ENCODE data around the gene SKI.

Gene SKI

GRCh38 chr1:2270260-2271100 lies 42.4 kb downstream of the SKI start:
- peaks cover 51 to 52% of the 10 kb centered on the region in 2 donors for H3K4me1 ChIP-seq (ENCODE audit: control insufficient read depth in 2 of 2, insufficient read depth in 1 of 2, low read depth in 1 of 2, low read length in 2 of 2)
- no peak overlapping the region for H2AFZ ChIP-seq (ENCODE audit: low read length)
- peak overlapping the region; percentile 85 for H3K9ac ChIP-seq (ENCODE audit: low read depth, low read length, poor library complexity)

GRCh38 chr1:2271211-2271721 lies 43.1 kb downstream of the SKI start:
- Histone ChIP-seq H3K4me3 (ENCODE audit: low read length in 2 of 2) (peak overlapping the region in 1 of 2 donors; percentile 32), H2BK12ac (ENCODE audit: low read length) (no peak overlapping the region), H3K36me3 (replicated peaks in 1 of 2; ENCODE audit: control insufficient read depth in 2 of 2, insufficient read depth in 2 of 2, low read length in 2 of 2) (peaks cover 2% of the 10 kb centered on the region in 2 donors), H3K14ac (ENCODE audit: low read length) (no peak overlapping the region), H3K4me1 (ENCODE audit: control insufficient read depth in 2 of 2, insufficient read depth in 1 of 2, low read depth in 1 of 2, low read length in 2 of 2) (peaks cover 58% of the 10 kb centered on the region in 2 donors), H2AFZ (ENCODE audit: low read length) (no peak overlapping the region), H4K8ac (ENCODE audit: low read depth, low read length) (no peak overlapping the region), H2BK5ac (ENCODE audit: low read length) (peak overlapping the region; percentile 88), H2BK15ac (ENCODE audit: low read length) (peak overlapping the region; percentile 71), H3K23ac (ENCODE audit: low read depth, low read length, poor library complexity) (no peak overlapping the region), H3K27me3 (ENCODE audit: control insufficient read depth in 3 of 3, insufficient read depth in 3 of 3, low read depth in 1 of 3, low read length in 3 of 3) (no peaks in the 10 kb centered on the region), H3K27ac (replicated peaks; ENCODE audit: low read length) (peak overlapping the region; percentile 99), H2AK5ac (ENCODE audit: low read depth, low read length) (peak overlapping the region; percentile 85), H2BK120ac (ENCODE audit: low read depth, low read length) (peak overlapping the region; percentile 77), H3K18ac (ENCODE audit: low read length) (peak overlapping the region; percentile 95), H3K4me2 (ENCODE audit: insufficient read depth, low read length, poor library complexity, severe bottlenecking) (peak overlapping the region; percentile 56), H4K91ac (ENCODE audit: low read depth, low read length, poor library complexity) (no peak overlapping the region), H3K9ac (ENCODE audit: low read depth, low read length, poor library complexity) (no peak overlapping the region), H3K4ac (ENCODE audit: low read length) (no peak overlapping the region), H3K9me3 (replicated peaks in 1 of 2; ENCODE audit: control insufficient read depth in 2 of 2, insufficient read depth in 1 of 2, low read depth in 1 of 2, low read length in 2 of 2) (no peaks in the 10 kb centered on the region), H3K79me1 (ENCODE audit: low read depth, low read length) (peaks cover 51% of the 10 kb centered on the region)
- WGBS, 2 donors (ENCODE audit: extremely low coverage in 2 of 2, insufficient read length in 2 of 2, insufficient replicate concordance in 1 of 2): no CpG with 5 or more reads among the region's 25 CpGs
- peak; percentile 89 for DNase-seq (ENCODE audit: low spot score)

More at GRCh38 chr1:2270260-2271100, 42.4 kb downstream of the SKI start:
- H3K4me3 ChIP-seq (ENCODE audit: low read length in 2 of 2): peak overlapping the region in 1 of 2 donors; percentile 32
- H4K8ac ChIP-seq (ENCODE audit: low read depth, low read length): no peak overlapping the region
- H3K18ac ChIP-seq (ENCODE audit: low read length): peak overlapping the region; percentile 100
- WGBS, 2 donors (ENCODE audit: extremely low coverage in 2 of 2, insufficient read length in 2 of 2, insufficient replicate concordance in 1 of 2): no CpG with 5 or more reads among the region's 27 CpGs
- peak overlapping the region; percentile 56 for H3K4me2 ChIP-seq (ENCODE audit: insufficient read depth, low read length, poor library complexity, severe bottlenecking)
- peak overlapping the region; percentile 84 for H2BK5ac ChIP-seq (ENCODE audit: low read length)
- peak overlapping the region; percentile 97 for H2BK15ac ChIP-seq (ENCODE audit: low read length)
- peaks cover 2% of the 10 kb centered on the region in 2 donors for H3K36me3 ChIP-seq (replicated peaks in 1 of 2; ENCODE audit: control insufficient read depth in 2 of 2, insufficient read depth in 2 of 2, low read length in 2 of 2)
- peaks cover 49% of the 10 kb centered on the region for H3K79me1 ChIP-seq (ENCODE audit: low read depth, low read length)
- no peaks in the 10 kb centered on the region for H3K9me3 ChIP-seq (replicated peaks in 1 of 2; ENCODE audit: control insufficient read depth in 2 of 2, insufficient read depth in 1 of 2, low read depth in 1 of 2, low read length in 2 of 2)
- peak overlapping the region; percentile 89 for H3K23ac ChIP-seq (ENCODE audit: low read depth, low read length, poor library complexity)
- H2AK5ac ChIP-seq (ENCODE audit: low read depth, low read length): peak overlapping the region; percentile 98
- H3K4ac ChIP-seq (ENCODE audit: low read length): peak overlapping the region; percentile 91
- H2BK12ac ChIP-seq (ENCODE audit: low read length): peak overlapping the region; percentile 100
- H2BK120ac ChIP-seq (ENCODE audit: low read depth, low read length): peak overlapping the region; percentile 95
- peak overlapping the region; percentile 99 for H3K27ac ChIP-seq (replicated peaks; ENCODE audit: low read length)
- H4K91ac ChIP-seq (ENCODE audit: low read depth, low read length, poor library complexity): peak overlapping the region; percentile 98
- no peaks in the 10 kb centered on the region for H3K27me3 ChIP-seq (ENCODE audit: control insufficient read depth in 3 of 3, insufficient read depth in 3 of 3, low read depth in 1 of 3, low read length in 3 of 3)
- peak; percentile 83 for DNase-seq (ENCODE audit: low spot score)
- H3K14ac ChIP-seq (ENCODE audit: low read length): peak overlapping the region; percentile 97

DNA sequence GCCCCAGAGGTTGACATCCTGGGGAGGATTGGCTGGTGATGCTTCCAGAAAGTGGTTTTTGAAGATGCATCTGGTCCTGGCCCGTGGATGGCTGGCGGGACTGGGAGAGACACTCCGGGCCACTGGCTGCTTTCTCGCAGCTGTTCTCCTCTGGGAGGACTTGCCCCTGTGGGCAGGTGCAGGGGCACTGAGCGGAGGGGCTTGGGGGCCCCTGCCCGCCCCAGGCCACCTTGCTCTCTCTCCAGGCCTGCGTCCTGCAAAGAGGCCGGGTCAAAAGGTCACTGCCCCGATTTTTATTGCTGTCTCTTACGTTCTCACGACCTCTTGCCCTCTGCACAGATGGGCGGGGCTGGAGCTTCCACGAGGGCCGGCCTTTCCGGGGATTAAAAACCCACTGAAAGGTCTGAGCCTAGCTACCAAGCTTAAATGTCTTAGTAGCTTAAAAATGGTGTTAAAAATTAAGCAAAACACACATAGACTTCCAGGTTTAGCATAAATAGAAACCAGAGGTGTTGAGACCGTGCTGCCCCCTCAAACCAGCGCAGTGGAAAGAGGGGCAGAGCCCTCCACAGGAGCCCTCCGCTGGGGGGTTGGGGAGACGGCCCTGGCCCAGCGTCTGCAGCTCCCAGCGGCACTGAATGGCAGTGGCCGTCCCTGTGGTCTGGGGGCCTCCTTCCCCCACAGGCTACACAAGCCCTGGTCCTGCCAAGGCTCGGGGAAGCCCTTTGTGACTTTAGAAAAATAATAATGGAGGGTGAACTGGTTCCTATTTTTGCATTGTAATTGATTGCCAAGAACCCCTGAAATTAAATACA lies 43.9 kb downstream of the SKI start:
- Histone ChIP-seq H3K18ac (ENCODE audit: low read length) (peak overlapping the region; percentile 95), H3K27me3 (ENCODE audit: control insufficient read depth in 3 of 3, insufficient read depth in 3 of 3, low read depth in 1 of 3, low read length in 3 of 3) (no peaks in the 10 kb centered on the region), H3K79me1 (ENCODE audit: low read depth, low read length) (peaks cover 54% of the 10 kb centered on the region), H2BK15ac (ENCODE audit: low read length) (peak overlapping the region; percentile 71), H3K4ac (ENCODE audit: low read length) (peak overlapping the region; percentile 60), H2AFZ (ENCODE audit: low read length) (no peak overlapping the region), H2BK12ac (ENCODE audit: low read length) (peak overlapping the region; percentile 75), H3K9ac (ENCODE audit: low read depth, low read length, poor library complexity) (peak overlapping the region; percentile 50), H3K27ac (replicated peaks; ENCODE audit: low read length) (peak overlapping the region; percentile 99), H3K14ac (ENCODE audit: low read length) (peak overlapping the region; percentile 87), H3K4me1 (ENCODE audit: control insufficient read depth in 2 of 2, insufficient read depth in 1 of 2, low read depth in 1 of 2, low read length in 2 of 2) (peaks cover 56 to 60% of the 10 kb centered on the region in 2 donors), H2AK5ac (ENCODE audit: low read depth, low read length) (peak overlapping the region; percentile 87), H3K23ac (ENCODE audit: low read depth, low read length, poor library complexity) (peak overlapping the region; percentile 49), H2BK120ac (ENCODE audit: low read depth, low read length) (peak overlapping the region; percentile 98), H3K4me3 (ENCODE audit: low read length in 2 of 2) (no peak overlapping the region), H3K36me3 (replicated peaks in 1 of 2; ENCODE audit: control insufficient read depth in 2 of 2, insufficient read depth in 2 of 2, low read length in 2 of 2) (peaks cover 2 to 3% of the 10 kb centered on the region in 2 donors), H2BK5ac (ENCODE audit: low read length) (peak overlapping the region; percentile 88), H3K4me2 (ENCODE audit: insufficient read depth, low read length, poor library complexity, severe bottlenecking) (peak overlapping the region; percentile 63), H3K9me3 (replicated peaks in 1 of 2; ENCODE audit: control insufficient read depth in 2 of 2, insufficient read depth in 1 of 2, low read depth in 1 of 2, low read length in 2 of 2) (peaks cover 0 to 3% of the 10 kb centered on the region in 2 donors), H4K8ac (ENCODE audit: low read depth, low read length) (no peak overlapping the region), H4K91ac (ENCODE audit: low read depth, low read length, poor library complexity) (no peak overlapping the region)
- WGBS, 2 donors (ENCODE audit: extremely low coverage in 2 of 2, insufficient read length in 2 of 2, insufficient replicate concordance in 1 of 2): no CpG with 5 or more reads among the region's 23 CpGs
- DNase-seq (ENCODE audit: low spot score): peak; percentile 87

Data from neuronal stem cell (in vitro differentiated cells).